SK-N-MC (cell line): ENCODE measurements around the gene ASB11.

Experiments
- EZH2 ChIP-seq: fragments of 200-600 bp; sonication (generic); IDR thresholded peaks from one replicate; pipeline ENCODE4 v1.6.1; 2017; ENCODE audit warnings: antibody characterized with exemption
- FOXP2 ChIP-seq: optimal IDR thresholded peaks from 2 replicates; pipeline ENCODE3; 2011; ENCODE audit warnings: mild to moderate bottlenecking, moderate library complexity; ENCODE audit not compliant: insufficient read depth; ENCODE audit errors: extremely low read length, control extremely low read depth
- POLR2AphosphoS5 ChIP-seq: IDR thresholded peaks from 2 replicates; pipeline ENCODE4 v1.6.1; 2012; ENCODE audit warnings: mild to moderate bottlenecking, low read depth, low read length, borderline replicate concordance

DNA sequence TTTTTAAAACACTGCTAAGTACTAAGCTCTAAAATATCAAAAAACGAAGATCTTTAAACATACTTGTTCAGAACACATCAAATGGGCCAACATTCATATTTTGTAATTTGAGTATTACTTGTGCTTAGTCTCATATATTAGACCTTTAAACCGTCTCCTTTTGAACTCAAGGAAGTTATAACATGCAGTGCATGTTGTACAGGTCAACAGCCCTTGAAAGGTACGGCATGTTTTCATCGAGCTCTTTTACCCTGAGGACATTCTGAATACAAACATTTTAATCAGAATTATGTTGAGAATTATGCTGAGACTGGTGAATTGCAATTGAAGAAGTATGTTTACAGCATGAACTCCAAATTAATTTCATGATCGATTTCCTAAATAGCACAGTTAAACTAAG, 7.0 kb upstream of the ASB11 start:
- no peak for TF ChIP-seq POLR2AphosphoS5
- no peak for TF ChIP-seq EZH2
- no peak for TF ChIP-seq FOXP2
